CD4-positive, alpha-beta T cell treated with Interleukin-2 at 100 ng/mL for 4 hours (primary cell): Measurements from ENCODE around the gene NAT14.
A peak's percentile ranks its signal among the peaks of the same experiment; 100 is the strongest.

ENCODE experiments used
- DNase-seq: peaks from one replicate; pipeline ENCODE4 v3.0.0-alpha.2; 2020; ENCODE audit warnings: low spot score

NAT14 gene

GRCh38 chr19:55471266-55471665, 13.7 kb upstream of the NAT14 start:
- DNase-seq: no peak

- DNase-seq: no peak
These were observed 12.5 kb upstream of the NAT14 start for GRCh38 chr19:55472463-55472862.

DNA sequence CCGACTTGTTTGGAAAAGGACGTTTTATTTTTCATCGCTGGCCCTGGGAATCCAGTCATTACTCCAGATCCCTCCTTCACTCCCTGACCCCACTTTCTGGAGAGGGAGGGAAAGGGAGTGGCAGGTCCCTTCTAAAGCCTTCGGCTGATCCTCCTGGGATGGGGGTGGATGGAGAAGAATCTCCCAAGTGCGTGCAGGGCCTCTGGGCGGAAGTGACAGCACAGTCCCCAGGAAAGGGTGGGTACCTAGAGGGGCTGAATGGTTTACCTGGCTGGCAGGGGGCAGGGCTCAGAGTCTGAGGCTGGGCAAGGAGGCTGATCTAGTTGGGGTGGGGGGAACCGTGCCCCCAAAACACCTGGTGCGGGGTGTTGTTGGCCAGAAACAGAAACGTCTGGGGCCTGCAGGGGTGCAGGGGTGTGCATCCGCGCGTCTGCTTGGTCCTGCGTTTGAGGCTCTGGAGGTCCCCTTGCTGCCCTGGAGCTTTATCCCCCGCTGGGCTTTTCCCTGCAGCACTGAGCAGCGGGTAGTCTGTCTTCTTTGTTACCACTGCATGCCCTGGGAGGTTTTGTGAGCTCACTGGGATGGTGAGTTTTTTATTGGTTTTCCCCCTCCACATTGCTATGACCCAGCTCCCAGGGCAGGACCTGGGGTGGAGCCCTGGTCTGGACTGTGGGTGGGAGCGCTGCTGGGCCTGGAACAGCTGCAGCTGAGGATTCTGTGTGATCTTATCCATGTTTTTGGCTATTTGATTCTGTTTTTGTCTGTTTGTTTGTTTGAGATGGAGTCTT, 11.6 kb upstream of the NAT14 start:
- no peak for DNase-seq

GRCh38 chr19:55474269-55475265, 10.4 kb upstream of the NAT14 start:
- DNase-seq: no peak

- DNase-seq: peak; percentile 98
These were observed 8.8 kb upstream of the NAT14 start, which contains the start of gene ZNF628 for GRCh38 chr19:55476100-55476775. Gene ZNF628 (plus strand): TSS chr19:55476617. CDS start chr19:55479911, 3,294 bp downstream.

GRCh38 chr19:55477905-55478304, 7.1 kb upstream of the NAT14 start:
- DNase-seq: no peak

DNA sequence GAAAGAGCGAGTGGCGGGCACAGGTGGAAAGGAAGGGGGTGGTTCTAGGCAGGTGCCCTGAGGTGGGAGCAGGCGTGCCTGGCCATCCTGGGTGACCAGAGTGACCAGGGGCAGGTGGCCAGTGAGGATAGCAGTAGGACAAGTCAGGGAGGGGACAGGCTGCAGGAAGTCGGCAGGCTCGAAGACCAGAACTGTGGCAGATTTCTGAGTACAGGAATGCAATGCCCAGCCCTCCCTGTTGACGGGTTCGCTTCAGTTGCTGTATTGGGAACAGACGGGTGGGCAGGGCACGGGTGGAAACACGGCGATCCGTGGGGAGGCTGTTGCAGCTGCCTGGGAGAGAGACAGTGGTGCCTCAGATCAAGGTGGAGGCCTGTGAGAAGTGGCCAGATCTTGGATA, 6.6 kb upstream of the NAT14 start:
- no peak for DNase-seq

DNA sequence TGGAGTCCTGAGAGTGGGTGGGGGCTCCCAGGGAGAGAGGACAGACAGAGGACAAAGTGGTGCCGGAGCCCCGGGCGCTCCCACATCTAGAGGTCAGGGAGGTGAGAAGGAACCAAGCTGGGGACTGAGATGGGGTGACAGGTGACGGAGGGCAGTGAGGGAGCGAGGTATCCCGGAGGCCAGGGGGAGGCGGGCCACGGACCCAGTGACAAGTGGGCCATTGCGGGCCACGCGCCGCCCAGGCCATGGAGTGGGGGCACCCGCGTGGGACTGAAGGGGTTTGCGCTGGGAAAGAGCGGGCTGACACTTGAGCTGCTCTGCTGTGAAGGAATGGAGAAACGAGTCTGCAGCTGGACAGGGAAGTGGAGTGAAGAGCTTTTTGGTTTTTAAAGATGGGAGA, 5.9 kb upstream of the NAT14 start:
- DNase-seq: no peak

- DNase-seq: no peak
These were observed 5.3 kb upstream of the NAT14 start for GRCh38 chr19:55479451-55480230.

- no peak for DNase-seq
These were observed 3.7 kb upstream of the NAT14 start for GRCh38 chr19:55481148-55481793.

DNA sequence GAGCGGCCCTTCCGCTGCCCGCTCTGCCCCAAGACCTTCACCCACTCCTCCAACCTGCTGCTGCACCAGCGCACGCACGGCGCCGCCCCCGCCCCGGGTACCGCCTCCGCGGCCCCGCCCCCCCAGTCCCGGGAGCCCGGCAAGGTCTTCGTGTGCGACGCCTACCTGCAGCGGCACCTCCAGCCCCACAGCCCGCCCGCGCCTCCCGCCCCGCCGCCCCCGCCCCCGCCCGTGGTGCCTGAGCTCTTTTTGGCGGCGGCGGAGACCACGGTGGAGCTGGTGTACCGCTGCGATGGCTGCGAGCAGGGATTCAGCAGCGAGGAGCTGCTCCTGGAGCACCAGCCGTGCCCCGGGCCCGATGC, 3.2 kb upstream of the NAT14 start:
- no peak for DNase-seq

- no peak for DNase-seq
These were observed 2.6 kb upstream of the NAT14 start for GRCh38 chr19:55482156-55482961.

DNA sequence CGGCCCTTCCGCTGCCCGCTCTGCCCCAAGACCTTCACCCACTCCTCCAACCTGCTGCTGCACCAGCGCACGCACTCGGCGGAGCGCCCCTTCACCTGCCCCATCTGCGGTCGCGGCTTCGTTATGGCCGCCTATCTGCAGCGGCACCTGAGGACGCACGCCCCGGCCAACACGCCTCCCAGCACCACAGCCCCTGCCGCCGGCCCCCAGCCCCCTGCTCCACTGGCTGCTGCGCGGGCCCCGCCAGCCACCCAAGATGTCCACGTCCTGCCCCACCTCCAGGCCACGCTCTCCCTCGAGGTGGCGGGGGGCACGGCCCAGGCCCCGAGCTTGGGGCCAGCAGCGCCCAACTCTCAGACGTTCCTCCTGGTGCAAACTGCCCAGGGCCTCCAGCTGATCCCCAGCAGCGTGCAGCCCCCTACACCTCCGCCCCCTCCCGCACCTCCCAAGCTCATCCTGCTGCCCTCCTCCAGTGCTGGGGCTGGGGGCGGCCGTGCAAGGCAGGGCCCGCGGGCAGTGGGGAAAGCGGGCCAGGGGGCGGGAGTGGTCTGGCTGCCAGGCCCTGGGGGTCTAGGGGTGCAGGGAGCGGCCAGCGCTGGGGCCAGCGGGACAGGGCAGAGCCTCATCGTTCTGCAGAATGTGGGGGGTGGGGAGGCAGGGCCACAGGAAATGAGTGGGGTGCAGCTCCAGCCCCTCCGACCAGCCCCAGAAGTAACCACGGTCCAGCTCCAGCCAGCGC, 1.9 kb upstream of the NAT14 start:
- DNase-seq: no peak

DNA sequence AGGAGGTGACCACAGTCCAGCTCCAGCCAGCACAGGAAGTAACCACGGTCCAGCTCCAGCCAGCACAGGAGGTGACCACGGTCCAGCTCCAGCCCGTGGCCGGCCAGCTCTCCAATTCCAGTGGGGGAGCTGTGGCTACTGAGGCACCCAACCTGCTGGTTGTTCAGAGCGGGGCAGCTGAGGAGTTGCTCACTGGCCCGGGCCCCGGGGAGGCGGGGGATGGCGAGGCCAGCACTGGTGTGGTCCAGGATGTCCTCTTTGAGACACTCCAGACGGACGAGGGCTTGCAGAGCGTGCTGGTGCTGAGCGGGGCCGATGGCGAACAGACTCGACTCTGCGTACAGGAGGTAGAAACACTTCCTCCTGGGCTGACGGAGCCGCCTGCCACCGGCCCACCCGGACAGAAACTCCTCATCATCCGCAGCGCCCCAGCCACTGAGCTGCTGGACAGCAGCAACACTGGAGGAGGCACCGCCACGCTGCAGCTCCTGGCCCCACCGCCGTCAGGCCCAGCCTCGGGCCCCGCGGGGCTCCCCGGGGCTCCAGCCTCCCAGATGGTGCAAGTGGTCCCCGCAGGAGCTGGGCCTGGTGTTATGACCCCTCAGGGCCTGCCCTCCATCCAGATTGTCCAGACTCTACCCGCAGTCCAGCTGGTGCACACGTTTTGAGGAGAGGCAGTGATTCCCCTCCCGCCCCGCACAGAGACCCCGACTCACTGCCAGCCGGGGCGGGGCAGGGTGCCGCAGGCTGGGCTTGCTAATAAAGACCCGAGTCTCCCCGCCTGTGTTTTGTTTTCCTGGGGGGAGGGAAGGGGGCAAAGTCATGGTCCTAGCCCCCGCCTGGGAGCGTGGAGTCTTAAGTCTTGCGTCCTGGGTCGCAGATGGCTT, 1.0 kb upstream of the NAT14 start:
- DNase-seq: no peak

DNA sequence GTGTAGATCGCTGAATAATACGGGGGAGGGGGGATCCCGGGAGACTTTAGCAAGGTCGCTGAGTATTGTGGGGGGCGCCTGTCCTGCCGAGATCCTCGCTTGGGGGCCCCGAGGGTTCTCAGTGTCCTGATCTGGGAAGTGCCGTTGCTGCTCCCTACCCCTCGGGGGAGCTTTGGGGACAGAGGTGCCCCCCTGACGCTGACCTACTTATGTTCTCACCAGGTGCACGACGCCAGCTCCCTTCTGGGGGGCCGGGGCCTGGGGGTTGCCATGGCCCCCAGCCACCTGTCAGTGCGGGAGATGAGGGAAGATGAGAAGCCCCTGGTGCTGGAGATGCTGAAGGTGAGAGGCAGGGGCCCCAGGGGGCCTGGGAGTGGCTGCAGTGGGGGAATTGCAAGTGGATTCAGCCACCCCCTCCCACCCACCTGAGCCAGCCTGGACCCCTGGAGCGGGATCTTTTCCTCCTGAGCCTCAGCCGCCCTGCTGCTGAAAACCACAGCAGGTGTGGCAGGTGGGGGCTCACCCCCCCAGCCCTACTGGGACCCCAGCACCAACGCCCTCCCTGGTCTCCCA, 537 bp downstream of the NAT14 start:
- no peak for DNase-seq

- DNase-seq: no peak
These were observed 1.3 kb downstream of the NAT14 start for GRCh38 chr19:55486043-55486970.
